PC-9 (cell line): ENCODE data around the gene HS3ST6.

Source experiments
- EZH2 ChIP-seq: fragments of 200-600 bp; sonication (generic); IDR thresholded peaks from 2 replicates; pipeline ENCODE4 v1.8.0; 2017; ENCODE audit warnings: antibody characterized with exemption, low read depth
- TF ChIP-seq, protein P1 (sequence below): fragments of 200-600 bp; sonication (generic); conservative IDR thresholded peaks from 2 replicates; pipeline ENCODE4 v1.6.1; 2017; ENCODE audit warnings: mixed run types, antibody characterized with exemption, mild to moderate bottlenecking, moderate library complexity

DNA sequence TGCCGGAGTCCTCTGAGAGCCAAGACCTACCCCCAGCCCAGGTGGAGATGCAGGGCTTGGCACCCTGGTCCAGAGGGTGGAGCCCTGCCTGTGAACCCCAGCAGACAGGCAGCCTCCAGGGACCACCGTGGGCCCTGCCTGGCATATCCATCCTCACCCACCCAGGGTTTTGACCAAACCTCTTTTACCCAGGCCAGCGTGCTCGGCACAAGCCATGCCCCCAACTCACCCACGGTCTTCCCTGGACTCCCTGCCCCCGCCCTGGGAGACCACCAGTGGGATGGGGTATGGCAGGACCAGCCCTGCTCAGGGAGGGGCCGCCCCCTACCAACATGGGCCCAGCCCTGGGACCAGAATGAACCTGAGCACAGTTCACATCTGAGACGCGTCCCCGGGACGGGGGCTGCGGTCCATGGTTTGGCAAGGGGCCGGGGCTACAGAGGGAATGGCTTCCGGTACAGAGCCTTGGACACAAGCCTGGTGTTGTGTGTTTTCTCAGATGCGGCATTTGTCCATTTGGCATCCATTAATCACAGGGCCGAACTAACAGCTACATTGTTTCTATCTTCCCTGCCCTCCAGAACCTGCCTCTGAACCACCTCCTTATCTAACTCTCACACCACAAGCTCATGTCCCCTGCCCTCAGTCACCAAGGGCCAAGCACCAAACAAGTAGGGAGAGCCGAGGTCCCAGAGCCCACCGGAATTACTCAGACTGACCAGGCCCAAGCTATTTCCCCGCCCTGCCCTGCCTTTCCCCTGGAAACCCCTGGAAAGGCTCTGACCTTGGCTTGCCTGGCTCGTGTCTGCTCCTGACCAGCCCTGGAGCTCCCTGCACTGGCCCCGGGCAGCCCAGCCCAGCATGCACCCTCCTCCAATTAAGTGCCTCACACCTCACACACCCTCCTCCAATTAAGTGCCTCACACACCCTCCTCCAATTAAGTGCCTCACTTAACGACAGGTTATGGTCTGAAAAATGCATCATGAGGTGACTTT, 14.1 kb downstream of the HS3ST6 start:
- TF ChIP-seq, protein P1, sequence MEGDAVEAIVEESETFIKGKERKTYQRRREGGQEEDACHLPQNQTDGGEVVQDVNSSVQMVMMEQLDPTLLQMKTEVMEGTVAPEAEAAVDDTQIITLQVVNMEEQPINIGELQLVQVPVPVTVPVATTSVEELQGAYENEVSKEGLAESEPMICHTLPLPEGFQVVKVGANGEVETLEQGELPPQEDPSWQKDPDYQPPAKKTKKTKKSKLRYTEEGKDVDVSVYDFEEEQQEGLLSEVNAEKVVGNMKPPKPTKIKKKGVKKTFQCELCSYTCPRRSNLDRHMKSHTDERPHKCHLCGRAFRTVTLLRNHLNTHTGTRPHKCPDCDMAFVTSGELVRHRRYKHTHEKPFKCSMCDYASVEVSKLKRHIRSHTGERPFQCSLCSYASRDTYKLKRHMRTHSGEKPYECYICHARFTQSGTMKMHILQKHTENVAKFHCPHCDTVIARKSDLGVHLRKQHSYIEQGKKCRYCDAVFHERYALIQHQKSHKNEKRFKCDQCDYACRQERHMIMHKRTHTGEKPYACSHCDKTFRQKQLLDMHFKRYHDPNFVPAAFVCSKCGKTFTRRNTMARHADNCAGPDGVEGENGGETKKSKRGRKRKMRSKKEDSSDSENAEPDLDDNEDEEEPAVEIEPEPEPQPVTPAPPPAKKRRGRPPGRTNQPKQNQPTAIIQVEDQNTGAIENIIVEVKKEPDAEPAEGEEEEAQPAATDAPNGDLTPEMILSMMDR: no peak
- TF ChIP-seq EZH2: no peak
